ENCODE measurements around the gene ATP6AP1. TPM values are rescaled to one million over a fixed set of nuclear protein-coding genes. Genes with fewer than 3 reads are reported as not detected.

ATP6AP1 gene
- total and polyA plus RNA-seq, 2 experiments from 2014 or later = 37.7 to 52.1 TPM

GRCh38 chrX:154469114-154469513, 40.6 kb downstream of the ATP6AP1 start (continued):
- TF ChIP-seq ZNF462 (CRISPR knock-in tag; IDR thresholded peaks at IDR 0.05) (no peak), ZNF114 (CRISPR knock-in tag; IDR thresholded peaks at IDR 0.05) (no peak), REST (IDR thresholded peaks at IDR 0.05; ENCODE audit: unreplicated experiment) (no peak), EZH2 (IDR thresholded peaks at IDR 0.05; ENCODE audit: low read depth, unreplicated experiment) (no peak), JUNB (IDR thresholded peaks at IDR 0.05; ENCODE audit: unreplicated experiment) (no peak), POLR2AphosphoS5 (IDR thresholded peaks at IDR 0.05; ENCODE audit: low read depth) (no peak), EZH2phosphoT487 (IDR thresholded peaks at IDR 0.05; ENCODE audit: unreplicated experiment) (no peak)
